Neuronal stem cell (in vitro differentiated cells): ENCODE measurements around the gene ICAM1.

Source experiments
- DNase-seq: peaks from one replicate; pipeline ENCODE4 v3.0.0-alpha.2; 2013; ENCODE audit warnings: low spot score
- H2AFZ ChIP-seq: one replicate; pipeline ENCODE4 v1.6.1; 2013; ENCODE audit warnings: mild to moderate bottlenecking, low read length, inconsistent platforms
- H2AK5ac ChIP-seq: 2 replicates; pipeline ENCODE4 v1.6.1; 2013; ENCODE audit warnings: low read depth, mild to moderate bottlenecking, inconsistent platforms, low read length, moderate library complexity, mixed read lengths
- H2BK120ac ChIP-seq: 2 replicates; pipeline ENCODE4 v1.6.1; 2013; ENCODE audit warnings: low read depth, mild to moderate bottlenecking, inconsistent platforms, low read length, moderate library complexity, mixed read lengths
- H2BK12ac ChIP-seq: one replicate; pipeline ENCODE4 v1.6.1; 2013; ENCODE audit warnings: low read length, inconsistent platforms
- H2BK15ac ChIP-seq: 2 replicates; pipeline ENCODE4 v1.6.1; 2013; ENCODE audit warnings: mild to moderate bottlenecking, low read length, inconsistent platforms, mixed read lengths
- H2BK5ac ChIP-seq: one replicate; pipeline ENCODE4 v1.6.1; 2013; ENCODE audit warnings: inconsistent platforms, mild to moderate bottlenecking, low read length, moderate library complexity
- H3K14ac ChIP-seq: one replicate; pipeline ENCODE4 v1.6.1; 2013; ENCODE audit warnings: low read length, inconsistent platforms
- H3K18ac ChIP-seq: 2 replicates; pipeline ENCODE4 v1.6.1; 2013; ENCODE audit warnings: low read length, inconsistent platforms
- H3K23ac ChIP-seq: 2 replicates; pipeline ENCODE4 v1.6.1; 2013; ENCODE audit warnings: low read depth, mild to moderate bottlenecking, mixed read lengths, low read length, inconsistent platforms; ENCODE audit not compliant: poor library complexity
- H3K27ac ChIP-seq: replicated peaks from 3 replicates; pipeline ENCODE4 v1.5.1; 2013; ENCODE audit warnings: low read length, inconsistent platforms
- H3K27me3 ChIP-seq, 3 experiments: 2 replicates each; pipeline ENCODE4 v1.6.1; 2013; ENCODE audit warnings: low read length in 3 of 3, mild to moderate bottlenecking in 2 of 3, inconsistent platforms in 1 of 3, low read depth in 1 of 3, mixed read lengths in 1 of 3, moderate library complexity in 1 of 3; ENCODE audit not compliant: control insufficient read depth in 3 of 3, insufficient read depth in 3 of 3
- H3K36me3 ChIP-seq, 2 donors: replicated peaks in 1 of 2; 2 replicates each; pipeline ENCODE4 v1.6.1; 2013; ENCODE audit warnings: low read length in 2 of 2; ENCODE audit not compliant: control insufficient read depth in 2 of 2, insufficient read depth in 2 of 2
- H3K4ac ChIP-seq: 2 replicates; pipeline ENCODE4 v1.6.1; 2013; ENCODE audit warnings: inconsistent platforms, mild to moderate bottlenecking, low read length, moderate library complexity
- H3K4me1 ChIP-seq, 2 donors: 1 replicate in 1 of 2; 2 replicates in 1 of 2; pipeline ENCODE4 v1.6.1; 2013; ENCODE audit warnings: low read length in 2 of 2, low read depth in 1 of 2; ENCODE audit not compliant: control insufficient read depth in 2 of 2, insufficient read depth in 1 of 2
- H3K4me2 ChIP-seq: one replicate; pipeline ENCODE4 v1.6.1; 2013; ENCODE audit warnings: mild to moderate bottlenecking, low read length, inconsistent platforms; ENCODE audit not compliant: insufficient read depth, poor library complexity, severe bottlenecking
- H3K4me3 ChIP-seq, 2 donors: 2 replicates each; pipeline ENCODE4 v1.5.1; 2013; ENCODE audit warnings: low read length in 2 of 2, mild to moderate bottlenecking in 2 of 2, inconsistent platforms in 1 of 2, moderate library complexity in 1 of 2
- H3K79me1 ChIP-seq: one replicate; pipeline ENCODE4 v1.6.1; 2013; ENCODE audit warnings: low read depth, mild to moderate bottlenecking, inconsistent platforms, low read length, moderate library complexity
- H3K9ac ChIP-seq: one replicate; pipeline ENCODE4 v1.6.1; 2013; ENCODE audit warnings: mild to moderate bottlenecking, low read depth, low read length, inconsistent platforms; ENCODE audit not compliant: poor library complexity
- H3K9me3 ChIP-seq, 2 donors: replicated peaks in 1 of 2; 2 replicates each; pipeline versions ENCODE3 to v1.6.1; 2013; ENCODE audit warnings: low read length in 2 of 2, mild to moderate bottlenecking in 2 of 2, inconsistent platforms in 1 of 2, low read depth in 1 of 2, mixed read lengths in 1 of 2, moderate library complexity in 1 of 2; ENCODE audit not compliant: control insufficient read depth in 2 of 2, insufficient read depth in 1 of 2
- H4K8ac ChIP-seq: one replicate; pipeline ENCODE4 v1.6.1; 2013; ENCODE audit warnings: low read depth, mild to moderate bottlenecking, inconsistent platforms, low read length, moderate library complexity
- H4K91ac ChIP-seq: one replicate; pipeline ENCODE4 v1.6.1; 2013; ENCODE audit warnings: low read length, low read depth, mild to moderate bottlenecking, inconsistent platforms; ENCODE audit not compliant: poor library complexity
- WGBS, 2 donors: extraction: QIAGEN DNeasy Blood & Tissue Kit; methylation state at CpG; one replicate each; pipeline ENCODE4 v1.1.7; 2013; ENCODE audit warnings: missing lambda C conversion rate in 2 of 2, mixed read lengths in 1 of 2; ENCODE audit not compliant: insufficient read length in 2 of 2, insufficient replicate concordance in 1 of 2; ENCODE audit errors: extremely low coverage in 2 of 2; 5-methylcytosine and 5-hydroxymethylcytosine counted together

ICAM1 gene

DNA sequence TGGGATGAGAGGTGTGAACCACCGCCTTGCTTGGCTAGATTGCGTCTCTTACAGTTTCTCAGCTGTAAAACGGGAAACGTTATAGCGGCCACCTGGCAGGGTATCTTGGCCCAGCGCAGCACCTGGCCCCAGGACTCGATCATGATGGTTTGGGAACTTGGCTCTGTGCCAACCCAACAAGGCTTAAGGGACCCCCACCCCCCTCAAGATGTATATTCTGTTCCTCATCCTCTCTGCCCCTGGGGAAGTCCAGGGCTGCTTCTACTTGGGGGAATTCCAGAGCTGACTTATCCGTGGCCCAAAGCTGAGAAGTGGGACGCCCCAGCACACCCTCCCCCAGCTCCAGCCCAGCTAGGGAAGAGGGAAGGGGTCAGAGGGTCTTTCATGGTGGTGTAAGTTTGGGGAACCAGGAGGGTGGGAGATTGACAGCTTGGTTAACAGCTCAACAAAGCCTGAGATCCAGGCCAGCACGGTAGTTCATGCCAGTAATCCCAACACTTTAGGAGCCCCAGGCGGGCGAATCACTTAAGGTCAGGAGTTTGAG lies 695 bp downstream of the ICAM1 start:
- H3K18ac ChIP-seq, result no peak overlapping the region
- H3K4ac ChIP-seq, result no peak overlapping the region
- H3K4me3 ChIP-seq, result peak overlapping the region in 1 of 2 donors; percentile 50

DNA sequence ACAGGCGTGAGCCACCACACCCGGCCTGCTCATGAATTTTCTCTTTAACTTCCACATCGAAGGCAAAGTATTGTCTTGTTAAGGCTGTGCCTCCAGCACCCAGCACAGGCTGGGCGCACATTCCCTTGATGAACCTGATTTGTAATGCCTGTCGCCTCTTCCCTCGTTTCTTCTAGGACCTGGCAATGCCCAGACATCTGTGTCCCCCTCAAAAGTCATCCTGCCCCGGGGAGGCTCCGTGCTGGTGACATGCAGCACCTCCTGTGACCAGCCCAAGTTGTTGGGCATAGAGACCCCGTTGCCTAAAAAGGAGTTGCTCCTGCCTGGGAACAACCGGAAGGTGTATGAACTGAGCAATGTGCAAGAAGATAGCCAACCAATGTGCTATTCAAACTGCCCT lies 3.7 kb downstream of the ICAM1 start:
- no peak overlapping the region for H2AFZ ChIP-seq
- no peak overlapping the region for H2BK5ac ChIP-seq
- peaks cover 0 to 30% (median 20%) of the 10 kb centered on the region in 3 experiments for H3K27me3 ChIP-seq
- no peak overlapping the region for H3K4me3 ChIP-seq
- no peak overlapping the region for H3K18ac ChIP-seq
- H3K9me3 ChIP-seq, result no peaks in the 10 kb centered on the region
- no peak overlapping the region for H2BK12ac ChIP-seq
- H3K4ac ChIP-seq, result no peak overlapping the region
- H3K4me1 ChIP-seq, result peaks cover 8 to 16% of the 10 kb centered on the region in 2 donors
- H3K4me2 ChIP-seq, result no peak overlapping the region
- H2BK15ac ChIP-seq, result no peak overlapping the region
- no peak overlapping the region for H3K27ac ChIP-seq
- no peak overlapping the region for H4K8ac ChIP-seq
- no CpG with 5 or more reads among the region's 10 CpGs for WGBS, 2 donors
- peak overlapping the region; percentile 12 for H3K9ac ChIP-seq
- no peak overlapping the region for H2AK5ac ChIP-seq
- DNase-seq, result no peak
- no peak overlapping the region for H3K23ac ChIP-seq
- H3K14ac ChIP-seq, result no peak overlapping the region
- H3K36me3 ChIP-seq, result peaks cover 0 to 29% of the 10 kb centered on the region in 2 donors
- no peak overlapping the region for H4K91ac ChIP-seq
- H2BK120ac ChIP-seq, result no peak overlapping the region
- no peaks in the 10 kb centered on the region for H3K79me1 ChIP-seq

More for the DNA sequence above, 695 bp downstream of the ICAM1 start:
- Histone ChIP-seq H2BK15ac (peak overlapping the region; percentile 99), H3K36me3 (peaks cover 0 to 13% of the 10 kb centered on the region in 2 donors), H2AFZ (peak overlapping the region; percentile 93), H3K4me1 (peaks cover 8 to 18% of the 10 kb centered on the region in 2 donors), H4K91ac (no peak overlapping the region), H2BK120ac (no peak overlapping the region), H3K9me3 (no peaks in the 10 kb centered on the region), H3K9ac (no peak overlapping the region), H4K8ac (no peak overlapping the region), H3K27me3 (peaks cover 0 to 31% (median 20%) of the 10 kb centered on the region in 3 experiments), H3K27ac (no peak overlapping the region), H2AK5ac (peak overlapping the region; percentile 52), H3K23ac (peak overlapping the region; percentile 52), H3K4me2 (no peak overlapping the region), H3K14ac (no peak overlapping the region), H3K79me1 (no peaks in the 10 kb centered on the region), H2BK5ac (no peak overlapping the region), H2BK12ac (peak overlapping the region; percentile 16)
- no peak for DNase-seq
- no CpG with 5 or more reads among the region's 12 CpGs for WGBS, 2 donors

GRCh38 chr19:10277795-10278589 lies 7.1 kb downstream of the ICAM1 start:
- Histone ChIP-seq H2AFZ (no peak overlapping the region), H2BK15ac (no peak overlapping the region), H2BK12ac (no peak overlapping the region), H3K18ac (no peak overlapping the region), H3K14ac (no peak overlapping the region), H3K9me3 (no peaks in the 10 kb centered on the region), H3K36me3 (peaks cover 0 to 52% of the 10 kb centered on the region in 2 donors), H3K23ac (no peak overlapping the region), H3K27ac (no peak overlapping the region), H4K8ac (no peak overlapping the region), H3K4me1 (no peaks in the 10 kb centered on the region), H3K4ac (no peak overlapping the region), H3K9ac (no peak overlapping the region), H2BK120ac (no peak overlapping the region), H3K79me1 (no peaks in the 10 kb centered on the region), H4K91ac (no peak overlapping the region), H3K4me2 (no peak overlapping the region), H3K27me3 (peaks cover 0 to 4% (median 0%) of the 10 kb centered on the region in 3 experiments), H2AK5ac (no peak overlapping the region), H2BK5ac (no peak overlapping the region), H3K4me3 (no peak overlapping the region)
- no CpG with 5 or more reads among the region's 9 CpGs for WGBS, 2 donors
- no peak for DNase-seq

DNA sequence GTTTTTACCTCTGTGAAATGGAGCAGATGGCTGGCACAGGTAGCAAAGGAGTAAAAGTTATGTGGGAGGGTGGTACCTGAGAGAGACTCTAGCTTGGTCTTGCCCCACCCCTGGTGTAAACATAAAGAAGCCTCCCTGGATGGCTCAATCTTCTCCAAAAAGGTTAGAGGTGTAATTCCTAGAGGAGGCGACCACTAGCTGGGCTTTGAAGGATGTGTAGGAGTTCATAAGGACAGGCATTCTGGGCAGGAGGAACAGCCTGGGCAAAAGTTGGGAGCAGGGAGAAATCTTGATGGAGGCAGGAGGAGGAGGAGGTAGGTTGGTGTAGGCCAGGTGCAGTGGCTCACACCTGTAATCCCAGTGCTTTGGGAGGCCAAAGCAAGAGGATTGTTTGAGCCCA lies 8.0 kb downstream of the ICAM1 start:
- no peak overlapping the region for H3K4me2 ChIP-seq
- H2BK5ac ChIP-seq, result no peak overlapping the region
- H3K27ac ChIP-seq, result no peak overlapping the region
- H2BK15ac ChIP-seq, result no peak overlapping the region
- no peaks in the 10 kb centered on the region for H3K4me1 ChIP-seq
- H4K91ac ChIP-seq, result no peak overlapping the region
- WGBS, 2 donors, result no CpG with 5 or more reads among the region's 1 CpG
- H3K23ac ChIP-seq, result no peak overlapping the region
- no peak overlapping the region for H2AK5ac ChIP-seq
- no peaks in the 10 kb centered on the region for H3K79me1 ChIP-seq
- H3K27me3 ChIP-seq, result peaks cover 0 to 4% (median 0%) of the 10 kb centered on the region in 3 experiments
- H3K4me3 ChIP-seq, result no peak overlapping the region
- no peak overlapping the region for H3K4ac ChIP-seq
- no peak overlapping the region for H3K18ac ChIP-seq
- H2BK120ac ChIP-seq, result no peak overlapping the region
- H3K14ac ChIP-seq, result no peak overlapping the region
- H3K9me3 ChIP-seq, result no peaks in the 10 kb centered on the region
- DNase-seq, result no peak
- H3K9ac ChIP-seq, result no peak overlapping the region
- no peak overlapping the region for H4K8ac ChIP-seq
- H2BK12ac ChIP-seq, result no peak overlapping the region
- no peak overlapping the region for H2AFZ ChIP-seq
- peaks cover 0 to 61% of the 10 kb centered on the region in 2 donors for H3K36me3 ChIP-seq
